ENCODE data around the gene GFY.

Gene GFY

GRCh38 chr19:49395581-49396407 lies 29.4 kb upstream of the GFY start (continued):
- no peak for TF ChIP-seq ZNF565 (CRISPR knock-in tag; conservative IDR thresholded peaks at IDR 0.05; ENCODE audit: low read depth)
- TF ChIP-seq ZNF8 (CRISPR knock-in tag; IDR thresholded peaks at IDR 0.05) = no peak

DNA sequence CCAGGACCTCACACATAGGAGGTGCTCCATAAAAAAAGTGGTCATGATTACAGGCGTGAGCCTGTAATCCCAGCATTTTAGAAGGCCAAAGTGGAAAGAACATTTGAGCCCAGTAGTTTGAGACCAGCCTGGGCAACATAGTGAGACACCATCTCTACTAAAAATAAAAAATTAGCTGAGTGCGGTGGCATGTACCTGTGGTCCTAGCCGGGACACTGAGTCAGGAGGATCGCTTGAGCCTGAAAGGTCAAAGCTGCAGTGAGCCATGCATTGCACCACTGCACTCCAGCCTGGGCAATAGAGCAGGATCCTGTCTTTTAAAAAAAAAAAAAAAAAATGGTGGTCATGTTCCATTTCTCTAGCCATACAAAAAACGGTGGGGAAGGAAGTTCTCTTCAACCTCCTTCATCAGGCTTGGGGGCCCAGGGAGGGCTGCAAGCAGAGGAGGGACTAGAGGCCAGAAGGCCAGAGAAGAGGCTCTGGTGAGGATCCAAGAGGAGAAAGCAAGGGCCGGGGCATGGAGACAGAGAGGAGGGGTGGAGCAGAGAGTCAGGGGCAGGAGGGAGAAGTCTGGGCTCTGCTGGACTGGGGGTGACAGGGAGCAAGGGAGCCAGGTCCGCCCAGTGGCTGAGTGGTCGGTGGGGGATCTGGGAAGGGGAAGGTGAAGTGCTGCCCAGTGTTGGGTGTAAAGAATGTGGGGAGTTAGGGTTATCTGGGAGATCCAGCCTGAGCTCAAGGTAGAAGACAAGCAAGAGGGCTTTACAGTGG lies 28.3 kb upstream of the GFY start:
- ATAC-seq = no peak
- no peak for TF ChIP-seq ZC3H10 (CRISPR knock-in tag; IDR thresholded peaks at IDR 0.05)
- TF ChIP-seq CSRNP3 (CRISPR knock-in tag; IDR thresholded peaks at IDR 0.05) = no peak
- no peak for TF ChIP-seq CREB5 (CRISPR knock-in tag; IDR thresholded peaks at IDR 0.05; ENCODE audit: low read depth)
- no peak for TF ChIP-seq SNAI2 (CRISPR knock-in tag; IDR thresholded peaks at IDR 0.05)
- no peak for TF ChIP-seq ESRRG (CRISPR knock-in tag; IDR thresholded peaks at IDR 0.05)
- TF ChIP-seq, protein P1, sequence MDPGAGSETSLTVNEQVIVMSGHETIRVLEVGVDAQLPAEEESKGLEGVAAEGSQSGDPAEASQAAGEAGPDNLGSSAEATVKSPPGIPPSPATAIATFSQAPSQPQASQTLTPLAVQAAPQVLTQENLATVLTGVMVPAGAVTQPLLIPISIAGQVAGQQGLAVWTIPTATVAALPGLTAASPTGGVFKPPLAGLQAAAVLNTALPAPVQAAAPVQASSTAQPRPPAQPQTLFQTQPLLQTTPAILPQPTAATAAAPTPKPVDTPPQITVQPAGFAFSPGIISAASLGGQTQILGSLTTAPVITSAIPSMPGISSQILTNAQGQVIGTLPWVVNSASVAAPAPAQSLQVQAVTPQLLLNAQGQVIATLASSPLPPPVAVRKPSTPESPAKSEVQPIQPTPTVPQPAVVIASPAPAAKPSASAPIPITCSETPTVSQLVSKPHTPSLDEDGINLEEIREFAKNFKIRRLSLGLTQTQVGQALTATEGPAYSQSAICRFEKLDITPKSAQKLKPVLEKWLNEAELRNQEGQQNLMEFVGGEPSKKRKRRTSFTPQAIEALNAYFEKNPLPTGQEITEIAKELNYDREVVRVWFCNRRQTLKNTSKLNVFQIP (CRISPR knock-in tag; IDR thresholded peaks at IDR 0.05; ENCODE audit: borderline replicate concordance, low read depth) = no peak
- no peak for TF ChIP-seq PPARA (CRISPR knock-in tag; IDR thresholded peaks at IDR 0.05; ENCODE audit: borderline replicate concordance)
- TF ChIP-seq BACH2 (CRISPR knock-in tag; IDR thresholded peaks at IDR 0.05; ENCODE audit: borderline replicate concordance) = no peak
- no peak for TF ChIP-seq ARNTL (CRISPR knock-in tag; IDR thresholded peaks at IDR 0.05; ENCODE audit: borderline replicate concordance, low read depth)
- TF ChIP-seq RARB (CRISPR knock-in tag; IDR thresholded peaks at IDR 0.05) = no peak
- no peak for TF ChIP-seq ZFP30 (CRISPR knock-in tag; IDR thresholded peaks at IDR 0.05)
- TF ChIP-seq ZFP3 (CRISPR knock-in tag; IDR thresholded peaks at IDR 0.05) = no peak
- TF ChIP-seq ZNF565 (CRISPR knock-in tag; conservative IDR thresholded peaks at IDR 0.05; ENCODE audit: low read depth) = no peak
- no peak for TF ChIP-seq TOX (CRISPR knock-in tag; IDR thresholded peaks at IDR 0.05; ENCODE audit: borderline replicate concordance)
- no peak for TF ChIP-seq ZNF8 (CRISPR knock-in tag; IDR thresholded peaks at IDR 0.05)
- TF ChIP-seq OSR1 (CRISPR knock-in tag; IDR thresholded peaks at IDR 0.05) = no peak
- no peak for TF ChIP-seq ISL1 (CRISPR knock-in tag; IDR thresholded peaks at IDR 0.05)
- TF ChIP-seq, protein P2, sequence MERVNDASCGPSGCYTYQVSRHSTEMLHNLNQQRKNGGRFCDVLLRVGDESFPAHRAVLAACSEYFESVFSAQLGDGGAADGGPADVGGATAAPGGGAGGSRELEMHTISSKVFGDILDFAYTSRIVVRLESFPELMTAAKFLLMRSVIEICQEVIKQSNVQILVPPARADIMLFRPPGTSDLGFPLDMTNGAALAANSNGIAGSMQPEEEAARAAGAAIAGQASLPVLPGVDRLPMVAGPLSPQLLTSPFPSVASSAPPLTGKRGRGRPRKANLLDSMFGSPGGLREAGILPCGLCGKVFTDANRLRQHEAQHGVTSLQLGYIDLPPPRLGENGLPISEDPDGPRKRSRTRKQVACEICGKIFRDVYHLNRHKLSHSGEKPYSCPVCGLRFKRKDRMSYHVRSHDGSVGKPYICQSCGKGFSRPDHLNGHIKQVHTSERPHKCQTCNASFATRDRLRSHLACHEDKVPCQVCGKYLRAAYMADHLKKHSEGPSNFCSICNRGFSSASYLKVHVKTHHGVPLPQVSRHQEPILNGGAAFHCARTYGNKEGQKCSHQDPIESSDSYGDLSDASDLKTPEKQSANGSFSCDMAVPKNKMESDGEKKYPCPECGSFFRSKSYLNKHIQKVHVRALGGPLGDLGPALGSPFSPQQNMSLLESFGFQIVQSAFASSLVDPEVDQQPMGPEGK (CRISPR knock-in tag; IDR thresholded peaks at IDR 0.05; ENCODE audit: borderline replicate concordance) = no peak
- no peak for TF ChIP-seq TCF4 (CRISPR knock-in tag; IDR thresholded peaks at IDR 0.05; ENCODE audit: borderline replicate concordance)
- no peak for TF ChIP-seq ZNF70 (CRISPR knock-in tag; IDR thresholded peaks at IDR 0.05)

- no peak for ATAC-seq
- TF ChIP-seq RARB (CRISPR knock-in tag; IDR thresholded peaks at IDR 0.05) (no peak), TCF4 (CRISPR knock-in tag; IDR thresholded peaks at IDR 0.05; ENCODE audit: borderline replicate concordance) (no peak), TOX (CRISPR knock-in tag; IDR thresholded peaks at IDR 0.05; ENCODE audit: borderline replicate concordance) (no peak), SNAI2 (CRISPR knock-in tag; IDR thresholded peaks at IDR 0.05) (no peak), ZC3H10 (CRISPR knock-in tag; IDR thresholded peaks at IDR 0.05) (no peak), GLIS3 (CRISPR knock-in tag; IDR thresholded peaks at IDR 0.05) (no peak), PPARA (CRISPR knock-in tag; IDR thresholded peaks at IDR 0.05; ENCODE audit: borderline replicate concordance) (no peak), ZNF70 (CRISPR knock-in tag; IDR thresholded peaks at IDR 0.05) (no peak), CREB5 (CRISPR knock-in tag; IDR thresholded peaks at IDR 0.05; ENCODE audit: low read depth) (no peak), ZNF565 (CRISPR knock-in tag; conservative IDR thresholded peaks at IDR 0.05; ENCODE audit: low read depth) (no peak), ESRRG (CRISPR knock-in tag; IDR thresholded peaks at IDR 0.05) (no peak), ARNTL (CRISPR knock-in tag; IDR thresholded peaks at IDR 0.05; ENCODE audit: borderline replicate concordance, low read depth) (no peak)
- TF ChIP-seq, protein P3, sequence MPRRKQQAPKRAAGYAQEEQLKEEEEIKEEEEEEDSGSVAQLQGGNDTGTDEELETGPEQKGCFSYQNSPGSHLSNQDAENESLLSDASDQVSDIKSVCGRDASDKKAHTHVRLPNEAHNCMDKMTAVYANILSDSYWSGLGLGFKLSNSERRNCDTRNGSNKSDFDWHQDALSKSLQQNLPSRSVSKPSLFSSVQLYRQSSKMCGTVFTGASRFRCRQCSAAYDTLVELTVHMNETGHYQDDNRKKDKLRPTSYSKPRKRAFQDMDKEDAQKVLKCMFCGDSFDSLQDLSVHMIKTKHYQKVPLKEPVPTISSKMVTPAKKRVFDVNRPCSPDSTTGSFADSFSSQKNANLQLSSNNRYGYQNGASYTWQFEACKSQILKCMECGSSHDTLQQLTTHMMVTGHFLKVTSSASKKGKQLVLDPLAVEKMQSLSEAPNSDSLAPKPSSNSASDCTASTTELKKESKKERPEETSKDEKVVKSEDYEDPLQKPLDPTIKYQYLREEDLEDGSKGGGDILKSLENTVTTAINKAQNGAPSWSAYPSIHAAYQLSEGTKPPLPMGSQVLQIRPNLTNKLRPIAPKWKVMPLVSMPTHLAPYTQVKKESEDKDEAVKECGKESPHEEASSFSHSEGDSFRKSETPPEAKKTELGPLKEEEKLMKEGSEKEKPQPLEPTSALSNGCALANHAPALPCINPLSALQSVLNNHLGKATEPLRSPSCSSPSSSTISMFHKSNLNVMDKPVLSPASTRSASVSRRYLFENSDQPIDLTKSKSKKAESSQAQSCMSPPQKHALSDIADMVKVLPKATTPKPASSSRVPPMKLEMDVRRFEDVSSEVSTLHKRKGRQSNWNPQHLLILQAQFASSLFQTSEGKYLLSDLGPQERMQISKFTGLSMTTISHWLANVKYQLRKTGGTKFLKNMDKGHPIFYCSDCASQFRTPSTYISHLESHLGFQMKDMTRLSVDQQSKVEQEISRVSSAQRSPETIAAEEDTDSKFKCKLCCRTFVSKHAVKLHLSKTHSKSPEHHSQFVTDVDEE (CRISPR knock-in tag; IDR thresholded peaks at IDR 0.05) = no peak
- TF ChIP-seq, protein P1 (CRISPR knock-in tag; IDR thresholded peaks at IDR 0.05; ENCODE audit: borderline replicate concordance, low read depth) = no peak
Observed at GRCh38 chr19:49398001-49398615, 27.1 kb upstream of the GFY start.
